GM15510 (cell line): ENCODE measurements around the gene AJAP1.

Experiments
- POLR2A ChIP-seq: IDR thresholded peaks from 3 replicates; pipeline ENCODE4 v1.6.1; 2011; ENCODE audit warnings: borderline replicate concordance; ENCODE audit not compliant: insufficient read length; ENCODE audit errors: extremely low read depth

The AJAP1 gene

GRCh38 chr1:4653796-4654725, at the start of gene AJAP1:
AJAP1 (plus strand) TSS chr1:4654609; CDS start chr1:4655426, 817 bp downstream.
- TF ChIP-seq POLR2A = no peak

GRCh38 chr1:4605158-4605557, 49.3 kb upstream of the AJAP1 start:
- no peak for TF ChIP-seq POLR2A

GRCh38 chr1:4611563-4612341, 42.7 kb upstream of the AJAP1 start:
- TF ChIP-seq POLR2A = no peak

GRCh38 chr1:4612991-4613390, 41.4 kb upstream of the AJAP1 start:
- no peak for TF ChIP-seq POLR2A

DNA sequence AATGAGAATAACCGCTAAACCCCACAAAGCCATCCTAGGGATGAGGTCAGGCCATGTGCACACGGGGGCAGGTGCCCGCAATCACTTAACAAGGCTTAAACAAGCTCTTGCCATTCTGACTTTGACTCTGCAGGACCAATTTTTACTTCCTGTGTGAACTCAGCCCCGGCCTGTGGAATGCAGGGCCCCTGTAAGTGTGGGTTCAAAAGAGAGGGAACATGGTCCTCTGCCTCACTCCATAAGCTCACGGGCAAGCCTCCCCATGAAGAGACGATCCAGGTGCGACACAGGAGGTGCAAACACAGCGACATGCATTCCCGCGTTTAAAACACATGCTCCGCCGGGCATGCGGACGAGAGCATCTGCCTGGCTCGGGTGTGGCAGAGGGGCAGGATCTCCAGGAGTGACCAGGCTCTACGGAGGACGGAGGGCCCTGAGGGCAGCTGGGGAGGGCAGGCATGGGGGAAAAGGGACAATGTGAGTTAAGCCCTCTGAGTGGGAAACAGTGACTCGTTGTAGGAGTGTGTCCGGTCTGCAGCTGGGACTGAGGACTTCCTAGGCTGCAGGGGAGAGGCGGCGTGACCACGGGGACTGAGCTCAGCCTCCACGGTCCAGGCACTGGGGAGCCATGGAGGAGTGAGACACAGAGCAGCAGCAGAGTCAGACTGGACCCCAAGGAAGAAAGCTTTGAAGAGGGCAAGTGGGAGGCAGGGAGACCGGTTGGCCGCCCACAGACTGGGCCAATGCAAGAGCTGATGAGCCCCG, 40.6 kb upstream of the AJAP1 start:
- TF ChIP-seq POLR2A = no peak

DNA sequence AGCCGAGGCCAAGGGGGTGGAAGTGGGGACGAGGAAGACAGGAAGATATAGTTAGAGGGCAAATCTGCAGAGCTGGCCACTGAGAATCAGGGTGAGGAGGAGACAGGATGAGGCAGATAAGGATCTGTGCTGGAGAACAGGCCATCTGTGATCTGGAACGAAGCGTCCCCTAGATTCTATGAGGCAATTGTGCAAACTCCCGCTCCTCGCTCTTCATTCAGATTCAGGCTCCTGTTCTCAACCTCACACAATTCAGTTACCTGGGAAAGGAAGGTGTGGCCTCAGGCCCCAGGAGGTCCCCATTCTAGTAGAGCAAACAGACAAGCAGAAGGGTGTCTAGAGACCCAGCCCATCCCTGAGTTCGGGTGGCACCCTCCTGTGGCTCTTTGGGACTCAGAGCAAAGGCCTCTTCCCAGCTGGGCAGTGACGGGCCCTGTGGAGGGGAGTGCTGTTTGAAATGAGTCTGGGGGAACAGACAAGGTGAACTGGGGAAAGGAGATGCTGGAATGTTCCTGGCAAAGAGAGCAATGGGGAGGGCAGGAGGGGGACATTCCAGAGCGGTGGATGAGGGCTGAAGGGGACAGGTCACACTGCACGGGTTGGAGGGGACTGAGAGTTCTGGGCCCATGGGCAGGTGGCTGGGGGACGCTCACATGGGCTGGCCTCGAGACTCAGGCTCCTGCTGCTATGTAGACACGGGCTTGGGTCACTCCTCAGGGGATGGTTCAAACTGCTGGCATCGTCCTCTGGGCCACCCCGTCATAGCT, 39.9 kb upstream of the AJAP1 start:
- no peak for TF ChIP-seq POLR2A

- no peak for TF ChIP-seq POLR2A
Observed at GRCh38 chr1:4615138-4615470, 39.3 kb upstream of the AJAP1 start.

DNA sequence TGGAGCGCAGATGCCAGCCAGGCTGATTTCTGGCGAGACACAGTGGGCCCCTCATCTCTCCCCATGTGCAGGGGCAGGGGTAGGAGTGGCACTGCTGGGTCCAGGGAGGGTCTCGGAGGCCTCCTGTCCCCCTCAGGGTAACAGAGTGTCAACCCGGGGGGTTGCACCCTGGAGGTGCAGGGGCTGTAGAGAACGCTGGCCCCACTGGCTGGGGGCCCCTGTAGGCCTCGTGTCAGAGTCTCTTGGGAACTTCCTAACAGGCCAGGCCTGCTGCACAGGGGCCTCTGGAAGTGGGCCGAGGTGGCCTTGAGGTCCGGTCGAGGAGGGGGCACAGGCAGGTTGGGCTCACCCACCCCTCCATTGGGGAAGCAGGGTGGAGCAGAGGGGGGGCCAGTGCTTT, 38.9 kb upstream of the AJAP1 start:
- no peak for TF ChIP-seq POLR2A

- TF ChIP-seq POLR2A = no peak
Observed at GRCh38 chr1:4616831-4617465, 37.5 kb upstream of the AJAP1 start.

GRCh38 chr1:4617506-4617905, 36.9 kb upstream of the AJAP1 start:
- TF ChIP-seq POLR2A = no peak

DNA sequence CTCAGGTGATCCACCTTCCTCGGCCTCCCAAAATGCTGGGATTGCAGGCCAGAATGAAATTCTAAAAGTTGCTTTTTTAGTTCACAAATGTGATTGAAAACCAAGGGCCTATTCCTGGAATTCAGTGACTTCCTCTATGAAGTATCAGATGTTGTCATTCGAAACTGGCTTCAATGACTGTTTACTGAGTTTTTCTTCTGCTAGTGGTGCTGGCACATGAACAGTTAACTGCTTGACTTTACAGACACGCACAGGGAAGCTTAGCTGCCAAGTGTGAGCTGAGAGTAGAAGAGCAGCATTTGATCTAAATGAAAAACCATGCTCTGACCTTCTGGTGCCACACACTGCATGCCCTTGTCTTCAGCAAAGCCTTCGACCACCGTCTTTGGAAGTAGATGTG, 32.8 kb upstream of the AJAP1 start:
- no peak for TF ChIP-seq POLR2A

- TF ChIP-seq POLR2A = no peak
Observed at GRCh38 chr1:4622821-4623220, 31.6 kb upstream of the AJAP1 start.

GRCh38 chr1:4624141-4624715, 30.2 kb upstream of the AJAP1 start:
- no peak for TF ChIP-seq POLR2A

- TF ChIP-seq POLR2A = no peak
Observed at GRCh38 chr1:4624801-4625200, 29.6 kb upstream of the AJAP1 start.

- TF ChIP-seq POLR2A = no peak
Observed at GRCh38 chr1:4626061-4626460, 28.3 kb upstream of the AJAP1 start.
